Heart left ventricle (tissue), 16 donors: ENCODE data around the gene FRMPD4. TPM values are rescaled to one million over a fixed set of nuclear protein-coding genes. Genes with fewer than 3 reads are reported as not detected.

Source experiments
- ATAC-seq, 4 donors: fragments of 200-7000 bp; cut with Tn5 transposase; one replicate each; pipeline ENCODE4 v1.9.1; 2020 to 2022; ENCODE audit warnings: moderate library complexity in 4 of 4, mild to moderate bottlenecking in 3 of 4, moderate number of reproducible peaks in 1 of 4
- DNase-seq, 5 donors: peaks; one replicate each; pipeline ENCODE4 v3.0.0-alpha.2; 2020
- H3K27ac ChIP-seq, 12 donors: fragments of 200-600 bp; sonication (generic) in 4 of 12; one replicate each; pipeline versions ENCODE4 v1.5.0 to v1.8.0; 2016 to 2022; ENCODE audit warnings: mild to moderate bottlenecking in 2 of 12
- H3K27me3 ChIP-seq, 9 donors: fragments of 200-600 bp; sonication (generic) in 2 of 9; one replicate each; pipeline versions ENCODE4 v1.5.1 to v1.8.0; 2016 to 2022; ENCODE audit warnings: mild to moderate bottlenecking in 3 of 9
- H3K36me3 ChIP-seq, 9 donors: fragments of 200-600 bp; sonication (generic) in 2 of 9; one replicate each; pipeline versions ENCODE4 v1.5.0 to v1.8.0; 2018 to 2022; ENCODE audit warnings: mild to moderate bottlenecking in 2 of 9
- H3K4me1 ChIP-seq, 12 donors: fragments of 200-600 bp; sonication (generic) in 4 of 12; one replicate each; pipeline versions ENCODE4 v1.5.0 to v1.8.0; 2016 to 2022; ENCODE audit warnings: mild to moderate bottlenecking in 3 of 12
- H3K4me3 ChIP-seq, 12 donors: fragments of 200-600 bp; sonication (generic) in 4 of 12; one replicate each; pipeline versions ENCODE4 v1.5.0 to v1.8.0; 2017 to 2022; ENCODE audit warnings: mild to moderate bottlenecking in 9 of 12, moderate library complexity in 4 of 12
- H3K9me3 ChIP-seq, 12 donors: fragments of 200-600 bp; sonication (generic) in 4 of 12; one replicate each; pipeline versions ENCODE4 v1.5.0 to v1.8.0; 2016 to 2022; ENCODE audit warnings: mild to moderate bottlenecking in 1 of 12
- POLR2A ChIP-seq, 2 donors: fragments of 450-650 bp; IDR thresholded peaks; one replicate each; pipeline ENCODE4 v1.6.1; 2017; ENCODE audit warnings: antibody characterized with exemption in 2 of 2, mild to moderate bottlenecking in 2 of 2, moderate library complexity in 2 of 2
- WGBS, 4 donors: extraction: QIAGEN DNeasy Blood & Tissue Kit in 2 of 4; methylation state at CpG; one replicate each; pipeline versions ENCODE4 v1.1.5 to v1.1.7; 2013 to 2018; 5-methylcytosine and 5-hydroxymethylcytosine counted together
- intact Hi-C, 10 donors: fragments of 100-400 bp; cut with DNase I; formaldehyde crosslinking; loops; one replicate each; pipeline versions ENCODE4 v1.11.1 to v1.14.2; 2022
- polyA plus RNA-seq, 2 donors: library from polyadenylated mRNA; stranded (reverse); fragments of 200-250 nt; gene quantifications; one replicate each; pipeline ENCODE4 v1.2.3, GENCODE V29; 2013
- total RNA-seq, 9 donors: library from RNA; depleted of rRNA in 2 of 9; stranded (reverse); fragments of >200 nt in 2 of 9; fragmentation: NEBNext Ultra II Directional in 3 of 9; extraction: Animal tissue kit (Norgen Biotek cat#: 25700) in 3 of 9; gene quantifications; one replicate each; pipeline versions ENCODE4 v1.1.0 to v1.2.4, GENCODE V29; 2016 to 2023
- TF ChIP-seq, protein P1 (sequence below), 12 donors: fragments of 200-600 bp; sonication (generic) in 4 of 12; IDR thresholded peaks; one replicate each; pipeline versions ENCODE4 v1.5.0 to v1.8.0; 2018 to 2022; ENCODE audit warnings: antibody characterized with exemption in 12 of 12, mild to moderate bottlenecking in 5 of 12
- donor health status: ischemic (EF 13 %, LVEDD 7.1; RV severe dilation, severe dysfunction).
- donor health status: healthy with polysubstance abuse.
- donor health status: DM: no; HTN: yes; CAD: no.
- donor health status: DM: no; HTN: no; CAD: no.
- donor health status: ischemic (EF 25% LVEDD 6.9; RV normal size, moderate dysfunction).
- donor health status: ischemic (EF 25% LVEDD 5.7; RV mildly dilated, moderate dysfunction).
- donor health status: healthy.
- donor health status: DM: yes; HTN: yes; CAD: no.
- donor health status: ischemic (EF 35%, LVEDD 5.7; RV mildly dilated, moderate dysfunction).
- donor health status: nonischemic (EF 11% LVEDD 7.7; RV severe dilation, severe dysfunction).
- donor health status: DM: yes; HTN: yes; CAD: no.
- donor health status: PGD.
- donor health status: ischemic (EF 29% LVEDD 5.4; RV normal size, mild dysfunction).
- donor health status: nonischemic (EF 23%, LVEDD 6.1; RV moderate dilation, normal function).

Gene FRMPD4
- total and polyA plus RNA-seq, 11 donors, result 0.07 to 4.2 (median 1.4) TPM

DNA sequence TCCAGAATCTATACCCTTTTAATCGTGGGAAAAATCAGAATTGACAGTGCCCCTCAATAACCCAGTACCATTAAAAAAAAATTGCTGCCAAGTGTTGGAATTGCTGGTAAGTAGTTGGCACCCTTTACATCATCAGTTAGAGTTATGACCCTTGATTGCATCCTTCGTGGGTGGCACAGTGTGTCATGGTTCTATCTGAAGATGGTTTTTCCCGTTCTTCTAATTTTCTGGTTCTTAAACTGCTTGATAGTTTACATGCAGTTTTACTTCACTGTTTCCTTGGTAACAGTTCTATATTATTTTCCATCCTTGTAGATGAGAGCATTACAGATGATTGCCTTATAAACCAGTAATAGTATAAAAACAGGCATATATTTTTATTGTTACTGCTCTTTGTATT lies 3.2 kb downstream of the FRMPD4 start:
- Histone ChIP-seq H3K36me3 (no peaks in the 10 kb centered on the region), H3K4me3 (no peak overlapping the region), H3K27me3 (peaks cover 0 to 41% (median 0%) of the 10 kb centered on the region in 9 donors), H3K4me1 (peaks cover 0 to 4% (median 0%) of the 10 kb centered on the region in 12 donors), H3K9me3 (no peaks in the 10 kb centered on the region), H3K27ac (no peak overlapping the region)
- intact Hi-C loops, result no loop called here
- TF ChIP-seq, protein P1, sequence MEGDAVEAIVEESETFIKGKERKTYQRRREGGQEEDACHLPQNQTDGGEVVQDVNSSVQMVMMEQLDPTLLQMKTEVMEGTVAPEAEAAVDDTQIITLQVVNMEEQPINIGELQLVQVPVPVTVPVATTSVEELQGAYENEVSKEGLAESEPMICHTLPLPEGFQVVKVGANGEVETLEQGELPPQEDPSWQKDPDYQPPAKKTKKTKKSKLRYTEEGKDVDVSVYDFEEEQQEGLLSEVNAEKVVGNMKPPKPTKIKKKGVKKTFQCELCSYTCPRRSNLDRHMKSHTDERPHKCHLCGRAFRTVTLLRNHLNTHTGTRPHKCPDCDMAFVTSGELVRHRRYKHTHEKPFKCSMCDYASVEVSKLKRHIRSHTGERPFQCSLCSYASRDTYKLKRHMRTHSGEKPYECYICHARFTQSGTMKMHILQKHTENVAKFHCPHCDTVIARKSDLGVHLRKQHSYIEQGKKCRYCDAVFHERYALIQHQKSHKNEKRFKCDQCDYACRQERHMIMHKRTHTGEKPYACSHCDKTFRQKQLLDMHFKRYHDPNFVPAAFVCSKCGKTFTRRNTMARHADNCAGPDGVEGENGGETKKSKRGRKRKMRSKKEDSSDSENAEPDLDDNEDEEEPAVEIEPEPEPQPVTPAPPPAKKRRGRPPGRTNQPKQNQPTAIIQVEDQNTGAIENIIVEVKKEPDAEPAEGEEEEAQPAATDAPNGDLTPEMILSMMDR (IDR thresholded peaks at IDR 0.05), result no peak
- no peak for TF ChIP-seq POLR2A (IDR thresholded peaks at IDR 0.05)
- 71 to 90% (median 80%) methylated on average over 3 of the region's 3 CpGs for WGBS, 4 donors
- ATAC-seq, result no peak
- no peak for DNase-seq

- WGBS, 4 donors, result 76 to 89% (median 85%) methylated on average over 4 of the region's 4 CpGs
Measured at GRCh38 chrX:12142661-12143060, 4.4 kb downstream of the FRMPD4 start.

DNA sequence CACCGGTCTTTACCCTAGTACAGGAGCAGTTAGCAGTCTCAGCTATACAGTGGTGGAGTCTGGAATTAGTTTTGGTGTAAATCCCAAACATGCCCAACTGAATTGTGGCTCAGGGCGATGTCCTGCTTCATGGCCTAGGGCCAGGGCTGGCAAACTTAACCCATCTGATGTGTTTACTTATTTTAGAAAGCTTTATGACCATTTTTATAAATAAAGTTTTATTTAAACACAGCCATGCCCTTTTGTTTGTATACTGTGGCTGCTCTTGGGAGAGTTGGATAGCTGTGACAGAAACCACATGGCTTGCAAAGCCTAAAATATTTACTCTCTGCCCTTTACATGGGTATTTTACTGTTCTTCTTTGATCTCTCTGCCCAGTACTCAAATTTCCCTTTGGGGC lies 7.1 kb downstream of the FRMPD4 start:
- no peaks in the 10 kb centered on the region for H3K4me1 ChIP-seq
- no peak for TF ChIP-seq POLR2A (IDR thresholded peaks at IDR 0.05)
- TF ChIP-seq, protein P1 (IDR thresholded peaks at IDR 0.05), result no peak
- ATAC-seq (no peak), DNase-seq (no peak)
- WGBS, 4 donors, result 68 to 99% (median 86%) methylated on average over 2 of the region's 2 CpGs
- intact Hi-C loops, result no loop called here
- H3K36me3 ChIP-seq, result no peaks in the 10 kb centered on the region
- H3K9me3 ChIP-seq, result no peaks in the 10 kb centered on the region
- H3K27ac ChIP-seq, result no peak overlapping the region
- H3K4me3 ChIP-seq, result no peak overlapping the region
- H3K27me3 ChIP-seq, result peaks cover 0 to 9% (median 0%) of the 10 kb centered on the region in 9 donors

More at GRCh38 chrX:12142661-12143060, 4.4 kb downstream of the FRMPD4 start:
- ATAC-seq (no peak), DNase-seq (no peak)
- TF ChIP-seq POLR2A (IDR thresholded peaks at IDR 0.05), result no peak
- TF ChIP-seq, protein P1 (IDR thresholded peaks at IDR 0.05), result no peak
- intact Hi-C loops, result no loop called here
- H3K9me3 ChIP-seq, result no peaks in the 10 kb centered on the region
- peaks cover 0 to 34% (median 0%) of the 10 kb centered on the region in 9 donors for H3K27me3 ChIP-seq
- no peak overlapping the region for H3K27ac ChIP-seq
- peaks cover 0 to 4% (median 0%) of the 10 kb centered on the region in 12 donors for H3K4me1 ChIP-seq
- no peaks in the 10 kb centered on the region for H3K36me3 ChIP-seq
- no peak overlapping the region for H3K4me3 ChIP-seq

DNA sequence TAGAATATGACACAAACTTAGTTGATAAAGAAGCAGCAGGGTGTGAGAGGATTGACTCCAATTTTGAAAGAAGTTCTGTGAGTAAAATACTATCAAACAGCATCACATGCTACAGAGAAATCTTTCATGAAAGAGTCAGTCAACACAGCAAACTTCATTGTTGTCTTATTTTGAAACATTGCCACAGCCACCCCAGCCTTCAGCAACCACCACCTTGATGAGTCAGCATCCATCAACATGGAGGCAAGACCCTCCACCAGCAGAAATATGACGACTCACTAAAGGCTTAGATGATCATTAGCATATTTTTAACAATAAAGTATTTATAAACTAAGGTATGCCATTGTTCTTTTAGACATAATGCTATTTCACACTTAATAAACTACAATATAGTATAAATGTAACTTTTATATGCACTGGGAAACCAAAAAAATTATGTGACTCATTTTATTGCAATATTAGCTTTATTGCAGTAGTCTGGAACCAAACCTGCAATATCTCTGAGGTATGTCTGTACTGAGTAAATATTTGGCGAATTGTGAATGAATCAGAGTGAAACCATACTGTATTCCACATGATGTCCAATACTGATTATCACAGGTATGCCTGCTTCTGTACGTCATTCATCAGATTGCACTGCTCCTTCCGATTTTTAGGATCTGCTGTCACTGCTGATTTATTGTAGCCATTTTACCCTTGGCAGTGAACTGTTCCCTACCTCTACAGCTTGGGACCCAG lies 11.6 kb downstream of the FRMPD4 start:
- Histone ChIP-seq H3K4me3 (no peak overlapping the region), H3K4me1 (no peaks in the 10 kb centered on the region), H3K9me3 (no peaks in the 10 kb centered on the region), H3K27ac (no peak overlapping the region), H3K27me3 (no peaks in the 10 kb centered on the region), H3K36me3 (no peaks in the 10 kb centered on the region)
- TF ChIP-seq, protein P1 (IDR thresholded peaks at IDR 0.05), result no peak
- TF ChIP-seq POLR2A (IDR thresholded peaks at IDR 0.05), result no peak
- intact Hi-C loops, result no loop called here
- DNase-seq, result no peak
- ATAC-seq, result no peak
- WGBS, 4 donors, result 71 to 93% (median 83%) methylated on average over 4 of the region's 4 CpGs
